Forelimb muscle (tissue), 1 donor: ENCODE data around the gene WDR38. TPM values are rescaled to one million over a fixed set of nuclear protein-coding genes. Genes with fewer than 3 reads are reported as not detected.

Source experiments
- DNase-seq: peaks from one replicate; pipeline ENCODE4 v3.0.0-alpha.2; 2013; ENCODE audit warnings: low read depth
- polyA plus RNA-seq: library from polyadenylated mRNA; unstranded; fragments of 120-200 nt; gene quantifications from one replicate; pipeline ENCODE4 v1.2.1, GENCODE V29; 2013; ENCODE audit not compliant: insufficient read length

WDR38 gene, protein sequence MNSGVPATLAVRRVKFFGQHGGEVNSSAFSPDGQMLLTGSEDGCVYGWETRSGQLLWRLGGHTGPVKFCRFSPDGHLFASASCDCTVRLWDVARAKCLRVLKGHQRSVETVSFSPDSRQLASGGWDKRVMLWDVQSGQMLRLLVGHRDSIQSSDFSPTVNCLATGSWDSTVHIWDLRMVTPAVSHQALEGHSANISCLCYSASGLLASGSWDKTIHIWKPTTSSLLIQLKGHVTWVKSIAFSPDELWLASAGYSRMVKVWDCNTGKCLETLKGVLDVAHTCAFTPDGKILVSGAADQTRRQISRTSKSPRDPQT
- 0.11 TPM for polyA plus RNA-seq

GRCh38 chr9:124852829-124853531 lies at the start of gene WDR38:
WDR38 (plus strand) TSS chr9:124853460; CDS start chr9:124853532, 72 bp downstream.
- DNase-seq = no peak

- DNase-seq = no peak
Observed at GRCh38 chr9:124803911-124804310, 49.3 kb upstream of the WDR38 start.

GRCh38 chr9:124805186-124805585 lies 48.1 kb upstream of the WDR38 start:
- no peak for DNase-seq

- DNase-seq = no peak
Observed at GRCh38 chr9:124808246-124808956, 44.9 kb upstream of the WDR38 start.

DNA sequence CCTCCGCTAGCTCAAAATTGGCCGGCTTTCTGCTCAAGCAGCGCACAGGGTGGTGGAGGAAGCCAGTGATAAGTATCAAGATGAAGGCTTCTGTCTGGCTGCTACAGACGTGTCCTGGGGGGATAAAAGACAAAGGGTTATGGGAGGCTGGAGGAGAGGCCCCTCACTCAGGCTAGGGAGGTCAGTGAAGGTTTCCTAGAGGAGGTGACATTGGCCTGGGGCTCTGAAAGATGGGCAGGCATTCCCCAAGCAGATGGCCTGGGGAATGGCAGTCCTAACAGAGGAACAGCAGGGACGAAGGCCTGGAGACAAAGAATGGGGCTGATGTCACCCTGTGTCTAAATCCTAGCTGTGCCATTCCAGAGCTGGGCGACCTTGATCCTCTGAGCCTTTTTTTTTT lies 44.0 kb upstream of the WDR38 start:
- DNase-seq = no peak

- DNase-seq = no peak
Observed at GRCh38 chr9:124809741-124810500, 43.3 kb upstream of the WDR38 start.

DNA sequence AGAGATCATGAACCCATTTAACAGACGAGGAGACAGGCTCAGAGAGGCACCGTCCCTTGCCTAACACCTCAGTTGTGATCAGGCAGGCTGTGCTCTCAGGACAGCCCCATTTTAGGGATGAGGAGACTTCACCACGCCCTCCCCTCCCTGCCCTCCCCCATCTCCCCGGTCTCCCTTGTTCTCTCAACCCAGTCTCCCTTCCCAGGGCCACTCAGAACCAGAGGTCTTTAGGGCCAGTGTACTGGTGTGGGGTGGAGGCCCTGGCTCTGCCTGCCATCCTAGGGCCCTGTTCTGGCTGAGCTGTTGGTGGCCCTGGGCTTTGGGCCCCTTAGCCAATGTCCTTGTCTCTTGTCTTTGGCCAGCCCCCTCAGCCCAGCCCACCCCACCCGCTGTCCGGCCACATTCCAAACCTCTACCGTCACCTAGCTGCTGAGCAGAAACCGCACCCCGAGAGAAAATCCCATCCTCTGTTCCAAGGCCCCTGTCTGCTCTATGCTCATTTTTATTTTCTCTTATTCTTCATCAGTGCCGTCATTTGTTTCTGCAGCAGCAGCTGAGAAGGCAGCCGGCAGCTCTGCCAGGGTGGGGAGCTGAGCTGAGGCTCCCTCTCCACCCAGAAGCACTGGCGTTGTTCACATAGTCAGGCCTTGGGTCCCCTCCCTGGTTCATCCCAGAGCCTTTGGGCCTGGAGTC lies 42.5 kb upstream of the WDR38 start:
- DNase-seq = no peak

DNA sequence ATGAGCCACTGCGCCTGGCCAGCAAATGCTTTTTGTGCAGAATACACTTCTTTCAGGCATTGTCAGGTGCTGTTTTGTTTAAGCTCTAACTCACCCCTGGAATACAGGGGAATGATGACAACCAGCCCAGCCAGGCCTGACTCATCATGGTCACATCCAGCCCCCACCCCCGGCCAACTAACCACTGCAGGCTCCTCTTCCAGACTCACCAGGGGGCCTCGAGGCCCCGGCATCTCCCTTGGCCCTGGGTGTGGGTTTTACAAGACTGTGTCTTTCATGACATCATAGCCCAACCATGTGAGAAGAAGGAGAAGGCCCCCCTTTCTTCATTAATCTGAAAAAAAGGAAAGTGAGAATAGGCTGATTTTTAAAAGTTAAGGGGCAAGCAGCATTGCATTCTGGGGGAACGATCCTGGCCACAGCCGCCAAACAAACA lies 40.8 kb upstream of the WDR38 start:
- no peak for DNase-seq

- DNase-seq = no peak
Observed at GRCh38 chr9:124813041-124813440, 40.2 kb upstream of the WDR38 start.

DNA sequence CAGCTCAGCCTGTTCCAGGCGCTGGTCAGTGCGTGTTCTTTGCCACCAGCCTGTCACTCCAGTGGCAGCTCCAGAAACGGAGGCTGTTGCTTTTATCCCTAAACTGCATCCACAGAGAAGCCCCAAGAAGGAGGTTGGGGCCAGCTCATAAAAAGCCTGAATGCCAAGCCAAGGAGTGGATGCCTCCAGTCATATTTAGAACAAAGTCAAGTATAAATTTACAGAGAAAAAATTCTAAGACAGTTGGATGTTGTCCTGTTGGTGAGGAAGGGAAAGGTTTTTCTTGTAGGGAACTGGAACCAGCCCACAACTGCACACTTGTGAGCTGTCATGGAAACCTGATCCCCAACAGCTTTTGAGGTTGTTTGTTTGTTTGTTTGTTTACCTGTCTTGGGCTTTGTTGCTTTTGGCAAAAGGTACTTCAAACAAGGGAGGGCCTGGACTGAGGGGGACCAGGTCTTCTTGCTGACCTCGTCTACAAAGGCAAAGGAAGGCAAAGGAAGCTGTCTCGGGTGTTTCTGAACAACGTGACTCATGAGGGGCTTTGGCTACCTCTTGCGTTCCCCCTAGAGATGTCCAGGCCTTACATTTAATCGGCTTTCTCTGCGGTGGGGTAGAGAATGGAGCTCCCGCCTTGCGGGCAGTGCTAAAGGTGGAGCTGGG lies 39.6 kb upstream of the WDR38 start:
- no peak for DNase-seq

DNA sequence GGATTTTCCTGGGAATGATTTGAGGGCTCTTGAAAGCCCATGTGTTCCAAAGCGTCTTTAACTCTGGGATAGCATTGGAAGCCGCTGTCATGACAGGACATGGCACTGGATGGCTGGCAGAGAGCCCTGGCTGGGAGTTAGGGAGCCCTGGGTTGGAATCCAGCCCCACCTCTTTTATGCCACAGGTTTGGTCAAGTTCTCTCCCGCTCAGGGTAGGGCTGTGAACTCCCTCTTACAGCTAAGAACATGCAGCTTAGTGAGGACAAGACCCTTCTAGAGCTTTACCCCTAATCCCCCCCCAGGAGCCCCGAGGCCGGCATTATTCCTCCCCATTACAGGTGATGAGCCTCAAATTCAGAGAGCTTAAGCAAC lies 39.1 kb upstream of the WDR38 start:
- DNase-seq = no peak

- DNase-seq = no peak
Observed at GRCh38 chr9:124815601-124816000, 37.7 kb upstream of the WDR38 start.

GRCh38 chr9:124818431-124819281 lies 34.6 kb upstream of the WDR38 start:
- DNase-seq = no peak

DNA sequence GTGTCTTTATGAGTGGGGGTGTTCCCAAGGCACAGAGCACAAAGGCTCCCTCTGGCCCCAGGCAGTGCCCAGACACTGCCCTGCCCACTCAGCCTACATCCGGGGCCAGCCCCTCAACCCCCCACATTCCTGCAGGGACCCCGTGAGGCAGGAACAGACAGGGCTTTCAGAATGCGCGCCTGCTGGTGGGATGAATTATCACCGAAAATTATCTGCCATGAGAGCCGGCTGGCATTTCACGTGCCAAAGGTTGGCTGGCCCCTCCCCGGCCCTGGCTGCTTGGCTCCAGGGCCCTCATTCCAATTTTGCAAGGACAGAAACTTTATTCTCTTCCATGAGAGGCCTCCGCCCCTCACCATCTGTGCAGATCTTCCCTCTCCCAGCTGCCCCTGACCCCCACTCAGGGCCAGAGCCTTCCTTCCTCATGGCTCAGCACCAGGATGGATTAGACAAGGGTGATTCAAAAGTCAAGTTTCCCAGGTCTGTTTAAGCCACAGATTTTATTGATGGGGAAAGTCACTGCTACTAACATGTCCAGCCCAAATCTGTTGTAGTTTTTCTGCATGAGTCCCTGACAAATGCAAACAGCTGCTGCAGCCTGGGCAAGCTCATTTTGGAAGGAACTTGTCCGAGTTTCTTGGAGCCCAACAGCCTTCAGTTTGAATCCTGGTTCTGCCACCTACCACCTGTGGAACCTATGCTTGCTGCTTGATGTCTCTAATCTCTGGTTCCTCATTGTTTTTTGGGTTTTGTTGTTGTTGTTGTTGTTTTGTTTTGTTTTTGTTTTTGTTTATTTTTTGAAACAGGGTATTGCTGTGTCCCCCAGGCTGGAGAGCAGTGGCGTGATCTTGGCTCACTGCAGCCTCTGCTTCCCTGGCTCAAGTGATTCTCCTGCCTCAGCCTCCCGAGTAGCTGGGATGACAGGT lies 32.3 kb upstream of the WDR38 start:
- DNase-seq = no peak

DNA sequence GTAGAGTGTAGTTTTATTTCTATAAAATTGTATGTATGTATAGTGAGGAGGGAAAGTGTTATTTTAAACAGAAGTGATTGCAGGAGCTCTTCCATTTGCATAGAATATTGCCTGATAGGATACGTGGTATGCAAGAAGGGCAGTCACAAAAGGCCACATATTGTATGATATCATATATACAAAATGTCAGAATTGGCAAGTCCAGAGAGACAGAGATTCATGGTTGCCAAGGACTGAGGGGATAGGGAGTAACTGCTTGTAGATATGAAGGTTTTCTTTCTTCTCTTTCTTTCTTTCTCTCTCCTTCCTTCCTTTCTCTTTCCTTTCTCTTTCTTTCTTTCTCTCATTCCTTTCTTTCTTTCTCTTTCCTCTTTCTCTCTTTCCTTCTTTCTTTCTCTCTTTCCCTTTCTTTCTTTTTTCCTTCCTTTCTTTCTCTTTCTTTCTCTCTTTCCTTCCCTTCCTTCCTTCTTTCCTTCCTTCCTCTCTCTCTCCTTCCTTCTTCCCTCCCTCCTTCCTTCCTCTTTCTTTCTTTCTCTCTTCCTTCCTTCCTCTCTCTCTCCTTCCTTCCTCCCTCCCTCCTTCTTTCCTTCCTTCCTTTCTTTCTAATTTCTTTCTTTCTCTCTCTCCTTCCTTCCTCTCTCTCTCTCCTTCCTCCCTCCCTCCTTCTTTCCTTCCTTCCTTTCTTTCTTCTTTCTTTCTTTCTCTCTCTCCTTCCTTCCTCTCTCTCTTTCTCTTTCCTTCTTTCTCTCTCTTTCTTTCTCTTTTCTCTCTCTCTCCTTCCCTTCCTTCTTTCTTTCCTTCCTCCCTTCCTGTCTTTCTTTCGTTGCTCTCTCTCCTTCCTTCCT lies 24.5 kb upstream of the WDR38 start:
- DNase-seq = no peak

DNA sequence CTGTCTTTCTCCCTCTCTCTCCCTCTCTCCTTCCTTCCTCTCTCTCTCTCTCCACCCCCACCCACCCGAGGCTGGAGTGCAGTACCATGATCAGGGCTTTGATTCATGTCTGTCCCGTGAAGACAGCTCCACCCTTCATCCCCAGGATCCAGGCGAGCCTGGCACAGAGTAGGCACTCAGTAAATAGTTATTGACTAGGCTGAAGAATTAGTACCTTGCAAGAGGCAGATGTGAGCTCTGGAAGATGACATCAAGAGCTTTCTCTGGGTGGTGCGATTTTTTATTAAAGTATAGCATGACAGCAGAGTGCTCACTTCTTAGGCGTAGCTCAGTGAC lies 24.0 kb upstream of the WDR38 start:
- no peak for DNase-seq

- DNase-seq = no peak
Observed at GRCh38 chr9:124830593-124830992, 22.7 kb upstream of the WDR38 start.
